ENCODE measurements around the gene BDKRB2. TPM values are rescaled to one million over a fixed set of nuclear protein-coding genes. Genes with fewer than 3 reads are reported as not detected.

The BDKRB2 gene
- total RNA-seq, 1 experiment from 2014 or later: 0.49 TPM

- intact Hi-C loops (cut with micrococcal nuclease): no loop called here
- Histone ChIP-seq H3K9me3 (ENCODE audit: control insufficient read depth in 1 of 2, insufficient read depth in 1 of 2, low read depth in 1 of 2, low read length in 2 of 2) (no peaks in the 10 kb centered on the region), H3K27me3 (ENCODE audit: insufficient read depth, low read length) (peaks cover 15% of the 10 kb centered on the region; the same call in 1 of the 2 replicates), H4K20me1 (ENCODE audit: insufficient read depth) (no peaks in the 10 kb centered on the region), H3K36me3 (ENCODE audit: control insufficient read depth in 1 of 2, insufficient read depth in 2 of 2, low read length in 2 of 2) (no peaks in the 10 kb centered on the region), H3K4me2 (ENCODE audit: low read length) (no peak overlapping the region), H3K4me3 (replicated peaks in 1 of 2; ENCODE audit: low read depth in 1 of 2, low read length in 2 of 2) (no peak overlapping the region), H3K4me1 (ENCODE audit: control insufficient read depth in 1 of 2, insufficient read depth in 2 of 2, low read length in 2 of 2) (no peaks in the 10 kb centered on the region), H2AFZ (ENCODE audit: low read depth, low read length, poor library complexity, severe bottlenecking) (no peak overlapping the region), H3K9me2 (ENCODE audit: insufficient read depth) (no peaks in the 10 kb centered on the region), H3K9ac (ENCODE audit: low read length) (no peak overlapping the region), H3K27ac (ENCODE audit: low read depth, low read length) (no peak overlapping the region), H3K79me2 (ENCODE audit: insufficient read depth, low read length) (no peaks in the 10 kb centered on the region)
- ChIA-PET POLR2A (no interaction called here), CTCF (interaction anchor here (1.6 kb wide), 1 partner anchor 163 kb away, joined by 3 read pairs; no protein-coding TSS in a partner anchor), RAD21 (ENCODE audit: low non-redundant PET in 1 of 2, low total read pairs in 2 of 2, uncharacterized antibody in 2 of 2, unreplicated experiment in 2 of 2) (no interaction called here)
- no peak for DNase-seq (ENCODE audit: low read depth, low spot score)
- TF ChIP-seq JUND (IDR thresholded peaks at IDR 0.05) (no peak), ZBTB33 (IDR thresholded peaks at IDR 0.05; ENCODE audit: extremely low read depth, insufficient replicate concordance, low read length) (no peak), YY1 (IDR thresholded peaks at IDR 0.05; ENCODE audit: extremely low read depth, insufficient replicate concordance, low read depth, low read length) (no peak), ZFX (IDR thresholded peaks at IDR 0.05) (no peak), SP1 (IDR thresholded peaks at IDR 0.05; ENCODE audit: low read depth) (no peak), CBX3 (IDR thresholded peaks at IDR 0.05; ENCODE audit: low read depth) (no peak), POLR2A (IDR thresholded peaks at IDR 0.05; ENCODE audit: borderline replicate concordance, extremely low read depth, insufficient read depth, insufficient read length) (no peak), ATF3 (IDR thresholded peaks at IDR 0.05) (no peak), EZH2 (IDR thresholded peaks at IDR 0.05) (no peak), SIN3A (IDR thresholded peaks at IDR 0.05; ENCODE audit: low read depth) (no peak), POLR2AphosphoS5 (IDR thresholded peaks at IDR 0.05; ENCODE audit: low read depth, low read length) (no peak), CEBPB (IDR thresholded peaks at IDR 0.05; ENCODE audit: low read depth) (no peak), TCF7L2 (IDR thresholded peaks at IDR 0.05; ENCODE audit: borderline replicate concordance, extremely low read depth, insufficient read depth, insufficient read length) (no peak), REST (IDR thresholded peaks at IDR 0.05; ENCODE audit: low read depth) (no peak), ZNF274 (IDR thresholded peaks at IDR 0.05; ENCODE audit: low read depth, low read length) (no peak), EZH2phosphoT487 (IDR thresholded peaks at IDR 0.05; ENCODE audit: borderline replicate concordance) (no peak), ELF1 (IDR thresholded peaks at IDR 0.05; ENCODE audit: borderline replicate concordance, low read depth) (no peak), RAD21 (IDR thresholded peaks at IDR 0.05; ENCODE audit: low read depth) (no peak), CTCF (IDR thresholded peaks at IDR 0.05 in 2 of 3, conservative IDR thresholded peaks at IDR 0.05 in 1 of 3; ENCODE audit: borderline replicate concordance in 1 of 3, insufficient read depth in 1 of 3, low read depth in 2 of 3, low read length in 2 of 3) (no peak), SRF (IDR thresholded peaks at IDR 0.05; ENCODE audit: low read depth) (no peak)
- no TSS peak for BruUV-seq (replicated peaks)
- no peak for ATAC-seq
Observed at GRCh38 chr14:96263347-96264199, 58.9 kb downstream of the BDKRB2 start.

Data from HCT116 (cell line).